ENCODE measurements around the gene ATRAID.
"Not testable (repeated sequence)": the region's sequence is repeated elsewhere in the genome, so short reads cannot be mapped to it uniquely, and the experiment has no call there.

The ATRAID gene

DNA sequence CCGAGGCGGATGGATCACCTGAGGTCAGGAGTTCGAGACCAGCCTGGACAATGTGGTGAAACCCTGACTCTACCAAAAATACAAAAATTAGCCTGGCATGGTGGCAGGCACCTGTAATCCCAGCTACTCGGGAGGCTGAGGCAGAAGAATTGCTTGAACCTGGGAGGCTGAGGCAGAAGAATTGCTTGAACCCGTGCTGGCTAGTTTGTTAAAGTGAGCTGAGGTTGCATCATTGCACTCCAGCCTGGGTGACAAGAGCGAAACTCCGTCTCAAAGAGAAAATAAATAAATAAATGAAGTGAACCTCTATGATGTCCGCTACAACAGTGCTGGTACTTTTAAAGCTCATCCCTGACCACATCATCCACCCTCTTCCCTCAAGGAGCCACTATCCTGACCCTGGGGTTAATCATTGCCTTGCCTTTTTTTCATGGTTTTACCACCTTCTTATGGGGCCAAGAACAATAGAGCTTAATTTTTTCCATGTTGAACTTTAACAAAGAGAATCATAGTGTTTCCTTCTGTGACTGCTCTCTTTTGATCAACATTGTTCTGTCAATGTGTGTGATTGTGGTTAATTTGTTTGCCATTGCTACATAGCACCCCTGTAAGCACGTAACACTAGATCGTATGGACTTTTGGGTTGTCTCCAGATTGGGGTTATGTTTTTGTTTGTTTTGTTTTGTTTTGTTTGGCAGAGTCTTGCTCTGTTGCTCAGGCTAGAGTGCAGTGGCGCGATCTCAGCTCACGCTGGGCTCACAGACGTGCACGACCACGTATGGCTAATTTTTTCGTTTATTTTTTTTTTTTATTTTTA lies 17.1 kb upstream of the ATRAID start:
- no peak for DNase-seq

DNA sequence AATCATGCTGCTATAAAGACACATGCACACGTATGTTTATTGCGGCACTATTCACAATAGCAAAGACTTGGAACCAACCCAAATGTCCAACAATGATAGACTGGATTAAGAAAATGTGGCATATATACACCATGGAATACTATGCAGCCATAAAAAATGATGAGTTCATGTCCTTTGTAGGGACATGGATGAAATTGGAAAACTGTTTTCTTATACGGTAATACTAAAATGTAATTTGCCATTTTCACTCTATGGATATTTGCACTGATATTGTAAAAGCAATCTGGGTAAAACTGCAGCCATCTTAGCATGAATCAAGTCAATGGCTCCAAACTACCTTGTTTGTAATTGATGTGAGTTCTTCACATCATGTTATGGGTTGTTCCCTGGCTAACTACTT lies 16.0 kb upstream of the ATRAID start:
- DNase-seq = not testable (repeated sequence)

- DNase-seq = not testable (repeated sequence)
Measured at GRCh38 chr2:27198068-27198467, 13.8 kb upstream of the ATRAID start.

DNA sequence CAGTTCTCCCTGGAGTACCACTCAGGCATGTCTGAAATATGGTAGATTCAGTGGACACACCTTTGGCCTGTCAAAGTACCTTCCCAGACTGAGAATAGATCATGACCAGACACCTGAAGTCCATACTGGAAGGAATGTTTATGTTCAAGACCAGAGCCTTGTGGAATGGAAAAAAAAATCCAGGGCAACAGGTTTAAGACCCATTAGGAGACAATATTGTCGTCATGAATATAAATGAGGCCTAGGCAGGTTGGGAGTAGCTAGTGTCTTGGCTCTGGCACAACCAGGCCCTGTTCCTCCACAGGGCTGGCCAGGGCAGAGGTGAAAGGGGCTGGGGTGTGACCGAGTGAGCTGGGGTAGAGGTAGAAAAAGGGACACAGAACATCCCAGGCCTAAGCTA lies 13.2 kb upstream of the ATRAID start:
- no peak for DNase-seq

DNA sequence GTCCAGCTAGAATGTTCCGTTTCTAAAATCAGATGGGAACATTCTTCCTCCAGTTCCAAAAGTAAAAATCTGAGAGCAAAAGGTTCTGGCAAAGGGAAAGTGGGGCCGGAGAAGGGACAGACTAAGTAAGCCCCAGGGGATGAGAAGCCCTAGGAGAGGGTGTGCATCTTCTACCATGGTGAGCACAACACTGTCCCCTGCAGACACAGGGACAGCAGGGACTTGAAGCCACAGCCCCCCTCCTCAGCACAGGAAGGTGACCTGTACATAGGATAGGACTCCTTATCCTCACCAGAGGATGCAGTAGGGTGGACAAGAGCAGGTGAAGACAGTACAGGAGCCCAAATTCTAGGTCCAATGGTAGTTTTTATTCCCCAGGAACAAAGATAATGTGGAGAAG lies 12.6 kb upstream of the ATRAID start:
- DNase-seq = no peak

DNA sequence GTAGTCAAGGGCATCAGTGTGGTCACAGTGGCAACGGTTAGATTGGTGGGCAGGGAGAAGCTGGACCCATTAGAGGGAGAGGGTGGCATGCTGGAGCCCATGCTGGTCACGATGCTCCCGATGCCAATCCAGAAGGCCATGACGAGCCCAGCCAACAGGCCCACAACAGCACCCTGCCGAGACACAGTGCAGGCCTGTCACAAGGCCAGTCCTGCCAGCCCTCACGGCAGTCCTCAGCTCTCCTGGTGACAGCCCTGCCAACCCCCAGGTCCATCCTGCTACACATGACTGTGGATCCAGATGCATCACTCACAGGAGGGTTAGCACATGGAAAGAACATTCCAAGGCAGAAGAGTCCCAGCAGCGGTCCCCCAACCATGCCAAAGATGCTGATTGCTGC lies 10.2 kb upstream of the ATRAID start:
- no peak for DNase-seq

- DNase-seq = no peak
Measured at GRCh38 chr2:27202854-27203253, 9.0 kb upstream of the ATRAID start.

- no peak for DNase-seq
Measured at GRCh38 chr2:27203741-27204140, 8.1 kb upstream of the ATRAID start.

DNA sequence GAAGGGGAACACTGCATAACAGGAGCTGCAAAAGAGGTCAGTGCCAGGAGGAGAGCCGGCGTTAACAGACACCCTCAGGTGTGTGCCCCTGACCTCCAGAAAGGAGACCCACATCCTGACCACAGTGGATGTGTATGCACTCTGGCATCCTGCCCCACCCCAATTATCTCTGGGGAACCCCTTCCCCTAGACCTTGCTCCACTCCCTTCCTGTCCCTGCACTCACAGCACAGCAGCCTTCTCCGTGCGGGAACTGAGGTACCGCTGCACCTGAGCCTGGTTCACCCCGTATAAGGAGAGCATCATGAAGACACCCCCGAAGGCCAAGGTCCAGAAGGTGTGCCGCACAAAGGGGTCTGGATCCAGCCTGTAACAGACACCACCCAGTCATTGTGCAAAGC lies 7.3 kb upstream of the ATRAID start:
- DNase-seq = no peak

DNA sequence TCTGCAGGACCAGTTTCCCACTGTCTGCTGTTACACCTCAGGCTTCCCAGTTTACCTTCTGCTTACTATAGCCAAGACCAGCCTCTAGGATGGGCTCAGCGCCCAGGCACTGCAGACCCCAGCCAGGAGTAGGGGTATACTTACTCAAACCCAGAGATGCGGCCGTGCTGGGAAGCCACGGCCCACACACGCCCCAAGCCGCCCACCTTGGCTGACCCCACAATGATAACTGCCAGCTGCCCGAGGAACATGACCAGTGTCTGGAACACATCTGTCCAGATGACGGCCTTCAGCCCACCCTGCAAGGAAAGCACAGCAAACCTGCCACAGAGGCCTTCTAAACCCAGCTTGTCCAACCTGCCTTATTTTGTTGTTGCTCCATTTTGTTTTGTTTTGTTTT lies 6.6 kb upstream of the ATRAID start:
- no peak for DNase-seq

DNA sequence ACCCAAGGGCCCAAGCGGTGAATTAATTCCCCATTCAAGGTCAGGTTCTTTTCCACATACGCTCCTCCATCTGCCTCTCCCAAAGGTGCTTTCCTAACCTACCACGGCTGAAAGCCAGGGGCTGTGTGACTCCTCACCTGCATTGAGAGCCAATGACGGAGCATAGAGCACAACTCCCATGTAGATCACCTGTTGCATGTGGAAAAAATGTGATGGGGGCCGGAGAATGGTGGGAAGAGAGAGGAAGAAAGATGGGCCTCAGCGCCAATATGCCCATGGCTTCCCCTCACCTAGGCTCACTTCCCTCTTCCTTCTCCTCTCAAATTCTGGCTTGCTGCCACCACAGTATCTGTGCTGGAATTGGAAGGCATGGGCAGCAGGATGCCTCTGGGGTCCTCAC lies 5.5 kb upstream of the ATRAID start:
- no peak for DNase-seq

DNA sequence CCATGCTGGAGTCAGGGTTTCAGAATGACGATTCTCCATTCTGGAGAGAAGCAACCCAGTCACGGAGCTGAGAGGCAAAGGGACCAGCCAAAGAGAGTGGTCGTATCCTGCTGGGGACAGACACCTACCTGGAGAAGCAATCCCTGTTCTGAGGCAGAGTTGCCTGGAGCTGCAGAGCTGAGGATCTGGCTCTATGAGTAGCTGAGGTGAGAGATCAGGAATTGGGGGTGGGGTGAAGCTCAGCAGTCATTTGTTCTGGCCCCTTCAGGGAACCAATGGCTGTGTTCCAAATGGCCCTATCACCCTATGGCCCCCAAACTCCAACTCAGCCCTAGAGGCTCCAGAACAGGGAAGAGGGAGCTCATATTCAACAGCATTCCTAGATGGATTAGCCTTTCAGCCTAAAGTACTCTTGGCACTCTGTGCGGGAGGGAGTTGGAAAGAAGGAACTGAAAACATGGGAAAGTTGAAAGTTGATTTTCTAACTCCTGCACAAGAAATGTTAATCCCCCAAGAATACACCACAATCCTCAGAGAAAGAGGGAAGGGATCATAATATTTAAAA lies 3.3 kb upstream of the ATRAID start:
- DNase-seq = no peak

GRCh38 chr2:27209621-27210401 lies 2.0 kb upstream of the ATRAID start:
- DNase-seq = no peak

DNA sequence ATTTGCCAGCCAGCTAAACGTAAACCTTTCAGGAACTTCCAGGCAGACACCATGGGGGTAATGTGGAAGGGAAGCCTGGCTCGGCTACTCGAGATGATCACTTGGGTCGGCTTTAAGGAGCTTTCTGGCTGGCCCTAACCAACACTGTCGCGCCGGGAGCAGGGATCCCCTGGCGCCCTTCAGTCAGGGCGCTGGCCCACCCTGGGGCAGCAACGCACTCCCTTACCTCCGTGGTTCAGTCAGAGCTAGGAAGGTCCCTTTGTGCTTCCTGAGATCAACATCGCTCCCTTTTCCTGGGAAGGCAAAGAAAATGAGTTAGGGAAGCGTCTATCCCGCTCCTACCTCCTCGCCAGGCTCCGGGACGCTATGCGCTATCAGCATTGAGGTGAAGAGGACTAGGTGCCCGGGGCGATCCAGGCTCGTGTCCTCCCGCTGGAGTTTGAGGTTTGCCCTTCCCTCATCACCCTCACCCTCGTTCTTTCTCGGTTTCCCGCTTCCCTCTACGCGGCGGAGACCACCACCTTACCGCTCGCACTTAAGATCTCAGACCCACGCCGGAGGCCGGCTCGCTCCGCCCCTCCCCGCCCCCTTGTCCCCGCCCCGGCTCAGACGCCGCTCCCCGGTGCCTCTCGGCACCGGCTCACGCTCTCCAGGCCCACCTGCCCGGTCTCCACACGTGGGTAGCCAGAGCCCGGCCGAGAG lies 449 bp upstream of the ATRAID start:
- DNase-seq = no peak

DNA sequence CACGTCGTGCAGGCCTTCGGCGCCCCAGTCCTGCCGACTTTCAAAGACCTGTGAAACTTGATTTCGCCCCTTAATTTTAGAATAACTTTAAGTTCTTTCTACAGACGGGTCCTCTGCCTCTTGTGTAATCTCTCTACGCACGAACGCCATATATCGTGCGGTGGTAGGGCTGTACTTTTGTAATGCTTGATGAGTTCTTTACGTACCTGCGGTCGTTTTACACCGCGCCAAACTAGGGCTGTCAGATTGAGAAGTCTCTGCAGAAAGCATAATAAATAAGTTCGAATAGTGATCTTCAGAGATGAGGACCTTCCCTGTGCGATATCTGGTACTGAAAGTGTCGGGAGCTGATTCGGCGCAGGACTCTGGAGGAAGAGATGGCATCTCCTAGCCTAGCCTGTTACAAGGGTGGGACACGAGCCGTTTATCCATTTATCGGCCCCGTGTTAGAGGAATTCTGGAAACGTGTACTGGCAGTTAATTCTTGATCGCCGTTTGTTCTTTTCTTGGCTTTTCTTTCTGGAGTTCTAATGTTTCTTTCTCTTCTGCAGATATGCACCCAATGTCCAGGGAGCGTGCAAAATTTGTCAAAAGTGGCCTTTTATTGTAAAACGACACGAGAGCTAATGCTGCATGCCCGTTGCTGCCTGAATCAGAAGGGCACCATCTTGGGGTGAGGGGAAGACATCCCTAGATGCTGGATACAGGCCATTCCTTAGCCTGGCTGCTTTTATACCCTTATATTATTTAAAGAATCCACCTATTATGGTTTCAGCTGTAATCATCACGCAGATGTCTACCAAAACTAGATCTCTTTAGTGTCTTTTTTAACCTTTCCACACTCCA lies 1.0 kb downstream of the ATRAID start:
- DNase-seq = peak in 1 of 2 experiments; percentile 31

DNA sequence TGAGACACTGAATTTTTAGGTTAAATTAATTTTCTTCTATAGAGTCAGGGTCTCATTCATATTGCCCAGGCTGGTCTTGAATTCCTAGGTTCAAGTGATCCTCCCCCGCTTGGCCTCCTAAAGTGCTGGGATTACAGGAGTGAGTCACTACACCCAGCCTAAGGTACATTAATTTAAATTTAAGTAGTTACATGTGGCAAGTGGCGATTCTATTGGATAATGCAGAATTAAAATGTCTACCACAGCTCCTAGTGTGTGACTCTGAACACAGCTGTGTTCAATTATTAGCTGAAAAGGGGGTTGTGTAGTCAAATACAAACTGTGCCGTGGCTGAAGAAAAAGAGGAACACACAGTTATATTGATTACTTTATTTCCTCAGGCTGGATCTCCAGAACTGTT lies 3.1 kb downstream of the ATRAID start:
- DNase-seq = no peak

GRCh38 chr2:27216416-27217137 lies 4.7 kb downstream of the ATRAID start:
- no peak for DNase-seq

GRCh38 chr2:27217173-27218121 lies 5.6 kb downstream of the ATRAID start, which contains the start of gene CAD:
TSS of gene CAD (plus strand) at chr2:27217369. CDS start at chr2:27217552, 183 bp downstream.
- peak; percentile 87 to 94 for DNase-seq

DNA sequence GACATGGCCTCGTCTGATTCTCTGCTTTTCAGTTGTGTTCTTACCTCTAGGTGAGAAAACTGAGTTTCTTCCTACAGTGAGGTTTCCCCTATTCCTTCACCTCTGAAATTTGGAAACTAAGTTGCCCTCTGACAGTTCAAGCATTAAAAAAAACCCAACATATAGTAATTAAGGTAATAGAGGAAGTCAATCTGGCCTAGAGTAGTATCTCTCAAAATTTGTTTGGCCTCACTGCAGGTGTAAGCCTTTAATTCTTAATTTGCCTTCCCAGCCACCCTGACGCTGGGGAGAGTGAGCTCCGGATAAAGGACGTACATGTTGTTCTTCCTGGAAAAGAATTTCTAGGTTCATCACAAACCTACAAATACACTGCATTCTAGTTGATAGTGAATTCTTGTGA lies 6.8 kb downstream of the ATRAID start:
- no peak for DNase-seq

DNA sequence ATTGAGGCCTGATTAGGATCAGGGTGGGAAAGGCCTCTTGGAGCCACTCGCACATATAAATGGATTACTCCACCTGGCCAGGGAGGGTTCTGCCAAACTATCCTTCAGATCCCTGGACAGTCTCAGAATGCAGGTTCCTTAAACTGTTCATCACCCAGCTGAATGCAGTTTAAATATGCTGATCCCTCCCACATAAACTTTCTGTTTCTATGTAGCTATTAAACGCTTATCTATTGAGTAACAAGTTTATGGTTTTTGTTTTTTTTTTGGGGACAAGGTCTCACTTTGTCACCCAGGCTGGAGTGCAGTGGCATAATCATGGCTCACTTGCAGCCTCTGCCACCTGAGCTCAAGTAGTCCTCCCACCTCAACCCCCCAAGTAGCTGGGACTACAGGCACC lies 7.2 kb downstream of the ATRAID start:
- no peak for DNase-seq
